HepG2 (cell line): ENCODE measurements around the gene CDK6. TPM values are rescaled to one million over a fixed set of nuclear protein-coding genes. Genes with fewer than 3 reads are reported as not detected.

ENCODE experiments used
- ATF2 ChIP-seq: sonication (generic); formaldehyde crosslinking; IDR thresholded peaks from 2 replicates; pipeline ENCODE4 v1.4.0; 2020; ENCODE audit warnings: missing genetic modification reagents
- HMGXB3 ChIP-seq: sonication (generic); formaldehyde crosslinking; IDR thresholded peaks from 2 replicates; pipeline ENCODE4 v1.4.0; 2020; ENCODE audit warnings: missing genetic modification reagents, borderline replicate concordance
- NFAT5 ChIP-seq: sonication (generic); formaldehyde crosslinking; IDR thresholded peaks from 2 replicates; pipeline ENCODE4 v1.4.0; 2020; ENCODE audit warnings: missing genetic modification reagents
- SNAPC2 ChIP-seq: sonication (generic); formaldehyde crosslinking; IDR thresholded peaks from 2 replicates; pipeline ENCODE4 v1.8.1; 2022; ENCODE audit warnings: mild to moderate bottlenecking, missing genetic modification reagents
- STAG1 ChIP-seq: sonication (generic); formaldehyde crosslinking; IDR thresholded peaks from 2 replicates; pipeline ENCODE4 v1.4.0; 2020; ENCODE audit warnings: missing genetic modification reagents
- TBL1XR1 ChIP-seq: fragments of 150-350 bp; IDR thresholded peaks from 2 replicates; pipeline ENCODE4 v1.6.1; 2014; ENCODE audit warnings: borderline replicate concordance, low read length; ENCODE audit not compliant: partially characterized antibody
- ZFP90 ChIP-seq: sonication (generic); formaldehyde crosslinking; IDR thresholded peaks from 2 replicates; pipeline ENCODE4 v1.8.0; 2022; ENCODE audit warnings: missing genetic modification reagents, mild to moderate bottlenecking, inconsistent platforms, borderline replicate concordance
- polyA plus RNA-seq, 8 experiments: library from polyadenylated mRNA; depleted of rRNA in 3 of 8; stranded (reverse) in 7 of 8; unstranded in 1 of 8; fragments of >200 nt; fragmentation: Illumina TruSeq in 4 of 8; extraction: Trizol in 4 of 8; gene quantifications; 2 replicates each; pipeline versions ENCODE4 v1.2.1 to v1.2.3, GENCODE V29; 2011 to 2016; ENCODE audit warnings: low read depth in 4 of 8, missing spikeins in 1 of 8, mixed read lengths in 1 of 8; ENCODE audit not compliant: insufficient read depth in 1 of 8
- total RNA-seq, 5 experiments: library from RNA; depleted of rRNA; stranded (reverse); fragments of >200 nt; fragmentation: Illumina TruSeq; extraction: Trizol; gene quantifications; 2 replicates each; pipeline ENCODE4 v1.2.3, GENCODE V29; 2016; ENCODE audit warnings: low read depth in 1 of 5
- TF ChIP-seq, protein P1 (sequence below): sonication (generic); formaldehyde crosslinking; IDR thresholded peaks from 2 replicates; pipeline ENCODE4 v1.5.0; 2020; ENCODE audit warnings: mild to moderate bottlenecking, missing genetic modification reagents, borderline replicate concordance
- TF ChIP-seq, protein P2 (sequence below): sonication (generic); formaldehyde crosslinking; IDR thresholded peaks from 2 replicates; pipeline ENCODE4 v1.4.0; 2020; ENCODE audit warnings: mild to moderate bottlenecking, missing genetic modification reagents
- TF ChIP-seq, protein P3 (sequence below): sonication (generic); formaldehyde crosslinking; IDR thresholded peaks from 2 replicates; pipeline ENCODE4 v1.8.1; 2023; ENCODE audit warnings: mild to moderate bottlenecking, moderate library complexity, missing genetic modification reagents

CDK6 gene
- total and polyA plus RNA-seq, 2 of the 13 experiments (the other 11 are each of a cell fraction or from before 2014, with no cell fraction given) = 34.6 to 90.8 TPM

- TF ChIP-seq, protein P1, sequence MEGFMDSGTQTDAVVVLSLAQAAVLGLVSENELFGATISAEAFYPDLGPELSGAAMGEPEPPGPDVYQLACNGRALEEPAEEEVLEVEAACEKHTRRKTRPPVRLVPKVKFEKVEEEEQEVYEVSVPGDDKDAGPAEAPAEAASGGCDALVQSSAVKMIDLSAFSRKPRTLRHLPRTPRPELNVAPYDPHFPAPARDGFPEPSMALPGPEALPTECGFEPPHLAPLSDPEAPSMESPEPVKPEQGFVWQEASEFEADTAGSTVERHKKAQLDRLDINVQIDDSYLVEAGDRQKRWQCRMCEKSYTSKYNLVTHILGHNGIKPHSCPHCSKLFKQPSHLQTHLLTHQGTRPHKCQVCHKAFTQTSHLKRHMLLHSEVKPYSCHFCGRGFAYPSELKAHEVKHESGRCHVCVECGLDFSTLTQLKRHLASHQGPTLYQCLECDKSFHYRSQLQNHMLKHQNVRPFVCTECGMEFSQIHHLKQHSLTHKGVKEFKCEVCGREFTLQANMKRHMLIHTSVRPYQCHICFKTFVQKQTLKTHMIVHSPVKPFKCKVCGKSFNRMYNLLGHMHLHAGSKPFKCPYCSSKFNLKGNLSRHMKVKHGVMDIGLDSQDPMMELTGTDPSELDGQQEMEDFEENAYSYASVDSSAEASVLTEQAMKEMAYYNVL (CRISPR knock-in tag) = peak; percentile 86
- TF ChIP-seq SNAPC2 (0 out of 2 replicates have a peak, but pooled peaks have one; percentile 26), HMGXB3 (peak; percentile 25; the same call in 1 of the 2 replicates), TBL1XR1 (peak; percentile 53), NFAT5 (CRISPR knock-in tag) (peak; percentile 35; the same call in 1 of the 2 replicates), STAG1 (peak; percentile 47), ATF2 (CRISPR knock-in tag) (peak; percentile 42; the same call in 1 of the 2 replicates), ZFP90 (CRISPR knock-in tag) (no peak)
- TF ChIP-seq, protein P2, sequence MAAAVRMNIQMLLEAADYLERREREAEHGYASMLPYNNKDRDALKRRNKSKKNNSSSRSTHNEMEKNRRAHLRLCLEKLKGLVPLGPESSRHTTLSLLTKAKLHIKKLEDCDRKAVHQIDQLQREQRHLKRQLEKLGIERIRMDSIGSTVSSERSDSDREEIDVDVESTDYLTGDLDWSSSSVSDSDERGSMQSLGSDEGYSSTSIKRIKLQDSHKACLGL (CRISPR knock-in tag) = no peak
- TF ChIP-seq, protein P3, sequence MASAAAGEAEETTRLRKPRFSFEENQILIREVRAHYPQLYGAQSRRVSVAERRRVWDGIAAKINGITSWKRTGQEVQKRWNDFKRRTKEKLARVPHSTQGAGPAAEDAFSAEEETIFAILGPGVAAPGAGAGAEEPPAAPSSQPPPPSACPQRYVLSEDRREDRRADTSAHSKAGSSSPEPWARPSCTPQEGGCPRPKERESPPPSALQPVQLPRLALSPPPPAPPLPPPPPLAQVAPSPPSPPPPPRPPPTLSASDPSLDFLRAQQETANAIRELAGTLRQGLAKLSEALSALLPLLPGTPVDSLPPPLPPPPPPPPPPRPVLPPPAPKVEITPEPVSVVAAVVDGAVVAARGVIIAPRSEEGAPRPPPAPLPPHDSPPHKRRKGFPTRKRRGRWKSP (CRISPR knock-in tag) = peak; percentile 85
Observed at GRCh38 chr7:92833766-92834506, 2.4 kb downstream of the CDK6 start (continued).
